HG02973 (cell line): Measurements from ENCODE around the gene TARDBP.
"Not testable (repeated sequence)": the region's sequence is repeated elsewhere in the genome, so short reads cannot be mapped to it uniquely, and the experiment has no call there.

Experiments used
- ATAC-seq: cut with Tn5 transposase; IDR thresholded peaks from one replicate; pipeline ENCODE4 v1.9.1; 2021; ENCODE audit warnings: moderate library complexity; ENCODE audit not compliant: unreplicated experiment

The TARDBP gene

DNA sequence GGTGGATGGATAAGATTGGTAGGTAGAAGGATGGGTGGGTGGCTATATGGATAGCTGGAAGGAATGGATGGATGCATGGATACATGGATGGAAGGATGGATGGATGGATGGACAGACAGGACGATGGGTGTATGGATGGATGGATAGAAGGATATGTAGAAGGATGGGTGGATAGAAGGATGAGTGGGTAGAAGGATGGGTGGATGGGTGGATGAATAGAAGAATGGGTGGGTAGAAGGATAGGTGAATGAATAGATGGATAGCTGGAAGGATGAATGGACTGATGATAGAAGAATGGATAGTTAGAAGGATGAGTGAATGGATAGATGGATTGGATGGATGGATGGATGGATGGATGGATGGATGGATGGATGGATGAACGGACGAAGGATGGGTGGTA, 29.6 kb downstream of the TARDBP start:
- no peak for ATAC-seq

DNA sequence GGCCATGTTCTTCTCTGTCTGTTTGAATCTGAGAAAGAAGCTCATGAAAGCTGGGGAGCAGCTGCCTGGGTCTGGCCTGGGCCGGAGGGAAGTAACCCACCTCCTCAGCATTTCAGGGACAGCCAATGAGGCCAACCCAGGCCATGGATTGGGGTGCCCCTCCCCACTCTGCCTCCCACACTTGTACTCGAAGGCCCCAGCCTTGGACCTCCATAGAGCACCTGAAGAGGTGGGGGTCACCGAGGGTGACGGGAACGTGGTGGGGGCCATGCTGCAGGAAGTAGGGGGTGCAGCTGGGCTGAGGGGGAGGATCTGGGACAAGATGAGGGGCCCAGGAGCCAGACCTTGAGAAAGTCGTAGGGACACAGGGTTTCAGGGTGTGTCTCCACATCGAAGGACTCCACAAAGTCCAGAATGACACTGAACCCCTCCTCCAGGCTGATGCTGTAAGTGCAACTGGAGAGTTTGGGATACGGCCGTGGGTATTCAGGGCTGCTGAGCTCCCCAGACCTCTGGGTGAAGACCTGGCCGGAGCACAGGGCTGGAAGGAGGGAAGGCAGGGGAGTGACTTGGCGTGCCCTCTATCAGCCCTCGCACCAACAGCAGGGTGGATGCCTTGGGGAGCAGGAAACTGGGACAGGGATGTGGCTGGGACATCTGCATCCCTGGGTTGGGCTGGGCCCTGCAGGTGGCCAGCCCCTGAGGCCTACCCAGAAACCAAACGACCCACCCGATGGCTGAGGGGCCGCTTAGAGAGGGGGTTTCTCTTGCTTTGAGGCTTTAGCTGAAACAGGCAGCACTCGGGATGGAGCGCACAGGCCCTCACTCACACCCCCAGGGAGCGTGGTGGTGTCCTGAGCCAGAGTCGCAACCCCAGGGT, 30.8 kb downstream of the TARDBP start:
- no peak for ATAC-seq

GRCh38 chr1:11044086-11044848, 31.8 kb downstream of the TARDBP start:
- ATAC-seq = no peak

DNA sequence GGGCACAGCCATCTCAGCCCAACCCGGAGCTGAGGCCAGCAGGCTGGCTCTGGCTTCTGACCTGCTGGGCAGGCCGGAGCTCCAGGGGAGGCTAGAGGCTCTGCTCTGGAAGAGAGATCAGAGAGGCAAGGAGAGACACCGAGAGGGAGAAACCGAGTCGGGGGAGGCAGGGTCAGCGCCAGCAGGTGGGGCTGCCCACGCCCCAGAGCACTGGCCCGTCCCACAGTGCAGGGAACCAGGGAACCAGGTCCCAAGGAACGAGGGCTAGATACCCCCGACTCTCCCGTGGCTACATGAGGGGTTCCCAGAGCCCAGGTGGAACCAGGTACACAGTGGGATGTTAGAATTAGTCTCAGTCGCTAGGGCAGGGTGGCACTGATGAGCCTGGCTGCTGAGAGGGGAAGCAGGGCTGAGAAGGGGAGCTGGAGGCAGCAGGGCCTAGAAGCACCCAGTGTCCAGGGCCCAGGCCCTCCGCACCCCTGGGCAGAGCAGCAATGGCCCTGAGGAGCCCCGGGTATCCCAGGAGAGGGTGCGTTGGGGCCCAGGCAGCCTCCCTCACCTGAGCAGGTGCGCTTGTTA, 32.5 kb downstream of the TARDBP start:
- no peak for ATAC-seq

- ATAC-seq = no peak
Observed at GRCh38 chr1:11045428-11046269, 33.2 kb downstream of the TARDBP start.

GRCh38 chr1:11046270-11046566, 33.8 kb downstream of the TARDBP start:
- ATAC-seq = no peak

DNA sequence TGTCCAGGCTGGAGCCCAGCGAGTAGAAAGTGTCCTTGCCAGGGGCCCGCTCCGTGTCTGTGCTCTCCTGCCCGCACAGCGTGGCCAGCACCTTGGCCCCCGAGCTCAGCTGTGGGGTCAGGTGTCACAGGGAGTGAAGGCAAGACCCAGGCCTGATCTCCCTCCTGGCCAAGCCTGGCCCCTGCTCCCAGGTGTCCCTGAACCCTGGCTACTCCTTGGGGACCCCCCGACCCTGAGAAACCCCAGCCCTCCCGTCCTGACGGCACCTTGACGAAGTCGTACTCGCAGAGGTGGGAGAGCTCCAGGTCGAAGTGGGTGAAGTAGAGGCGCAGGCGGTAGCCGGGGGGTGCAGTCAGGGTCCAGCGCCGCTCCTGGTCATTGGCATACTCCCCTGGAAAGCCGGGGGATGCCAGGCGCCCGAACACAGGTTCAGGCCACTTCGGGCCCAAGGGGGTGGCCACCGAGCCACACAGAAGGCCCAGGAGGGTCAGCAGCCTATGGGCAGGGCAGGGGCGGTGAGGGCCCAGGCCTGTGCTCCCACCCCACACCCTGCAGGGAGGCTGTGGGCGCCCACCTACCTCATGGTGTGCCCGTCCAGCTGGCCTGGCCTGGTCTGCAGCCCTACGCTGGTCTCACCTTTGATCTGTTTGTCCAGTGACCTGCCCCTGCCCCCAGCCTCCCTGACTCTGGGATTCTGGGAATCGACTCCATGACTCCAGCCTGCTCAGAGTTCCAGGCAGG, 34.3 kb downstream of the TARDBP start, which contains the start of gene MASP2:
MASP2 (minus strand) TSS at position 615 of the 741 bp plus-strand sequence; CDS start at position 583, 32 bp downstream.
- ATAC-seq = no peak

DNA sequence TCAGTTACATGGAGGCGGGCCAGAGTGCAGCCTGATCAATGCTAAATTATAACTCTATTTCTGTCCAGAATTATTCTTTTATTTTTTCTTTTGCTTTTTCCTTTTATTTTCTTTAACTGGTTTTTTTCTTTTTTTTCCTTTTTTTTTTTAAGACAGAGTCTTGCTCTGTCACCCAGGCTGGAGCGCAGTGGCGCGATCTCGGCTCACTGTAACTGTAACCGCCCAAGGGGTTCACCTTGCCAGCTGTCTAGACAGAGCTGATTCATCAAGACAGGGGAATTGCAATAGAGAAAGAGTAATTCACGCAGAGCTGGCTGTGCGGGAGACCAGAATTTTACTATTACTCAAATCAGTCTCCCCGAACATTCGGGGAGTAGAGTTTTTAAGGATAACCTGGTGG, 38.7 kb downstream of the TARDBP start:
- ATAC-seq = not testable (repeated sequence)

DNA sequence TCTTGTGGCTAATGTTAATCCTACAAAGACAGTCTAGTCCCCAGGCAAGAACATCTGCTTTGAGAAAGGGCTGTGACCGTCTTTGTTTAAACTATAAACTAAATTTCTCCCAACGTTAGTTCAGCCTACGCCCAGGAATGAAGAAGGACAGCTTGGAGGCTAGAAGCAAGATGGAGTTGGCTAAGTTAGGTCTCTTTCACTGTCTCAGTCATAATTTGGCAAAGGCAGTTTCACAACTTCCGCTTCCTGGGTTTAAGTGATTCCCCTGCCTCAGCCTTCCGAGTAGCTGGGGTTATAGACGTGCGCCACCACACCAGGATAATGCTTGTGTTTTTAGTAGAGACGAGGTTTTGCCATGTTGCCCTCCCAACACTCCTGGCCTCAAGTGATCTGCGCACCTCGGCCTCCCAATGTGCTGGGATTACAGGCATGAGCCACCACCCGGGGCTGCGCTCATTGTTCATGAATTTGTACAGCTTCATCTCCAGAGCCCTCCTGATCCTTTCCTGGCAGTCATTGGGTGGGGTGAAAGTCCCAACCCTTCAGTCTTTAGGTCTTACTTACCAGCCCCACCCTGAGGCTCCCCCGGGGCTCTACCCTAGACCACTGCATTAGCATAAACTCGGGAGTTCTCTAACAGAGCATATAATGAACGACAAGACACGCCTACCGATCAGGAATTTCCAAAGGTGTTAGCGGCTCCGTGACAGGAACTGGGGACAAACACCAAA, 39.5 kb downstream of the TARDBP start:
- no peak for ATAC-seq

- no peak for ATAC-seq
Observed at GRCh38 chr1:11052839-11053757, 40.6 kb downstream of the TARDBP start.

DNA sequence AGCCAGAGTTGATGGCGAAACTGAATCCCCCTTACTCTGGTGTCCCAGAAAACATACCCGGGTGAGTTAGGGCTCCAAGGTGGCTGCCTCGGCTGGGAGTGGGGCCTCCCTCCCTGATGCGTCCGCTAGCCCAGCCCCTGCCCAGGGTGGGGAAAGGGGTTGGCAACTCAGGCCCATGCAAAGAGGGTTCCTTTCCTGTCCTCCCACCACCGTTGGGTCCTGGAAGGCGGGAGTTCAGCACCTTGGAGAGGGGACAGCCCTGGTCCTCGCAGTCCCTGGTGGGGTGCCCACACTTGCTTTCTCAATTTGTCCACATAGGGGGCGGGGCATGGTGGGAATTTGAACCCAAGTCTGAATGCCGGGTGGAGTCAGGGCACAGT, 41.3 kb downstream of the TARDBP start:
- ATAC-seq = no peak

DNA sequence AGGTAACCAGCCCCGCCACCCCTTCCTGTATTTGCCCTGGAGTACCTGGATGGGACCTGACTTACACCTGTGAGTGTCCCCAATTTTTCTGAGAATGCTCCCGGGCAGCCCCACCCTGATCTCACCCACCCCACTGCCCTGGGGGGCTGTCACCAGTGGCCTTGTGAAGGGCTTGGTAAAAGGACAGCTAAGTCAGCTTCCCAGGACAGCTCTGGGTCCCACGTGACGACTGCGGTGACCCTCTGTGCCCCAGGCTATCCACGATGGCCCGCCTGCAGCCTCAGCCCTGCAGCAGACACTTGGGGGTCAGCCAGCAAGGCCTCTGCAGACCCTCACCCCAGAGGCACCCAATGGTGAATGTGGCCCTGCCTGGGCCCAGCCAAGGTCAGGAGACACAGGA, 41.7 kb downstream of the TARDBP start:
- no peak for ATAC-seq

DNA sequence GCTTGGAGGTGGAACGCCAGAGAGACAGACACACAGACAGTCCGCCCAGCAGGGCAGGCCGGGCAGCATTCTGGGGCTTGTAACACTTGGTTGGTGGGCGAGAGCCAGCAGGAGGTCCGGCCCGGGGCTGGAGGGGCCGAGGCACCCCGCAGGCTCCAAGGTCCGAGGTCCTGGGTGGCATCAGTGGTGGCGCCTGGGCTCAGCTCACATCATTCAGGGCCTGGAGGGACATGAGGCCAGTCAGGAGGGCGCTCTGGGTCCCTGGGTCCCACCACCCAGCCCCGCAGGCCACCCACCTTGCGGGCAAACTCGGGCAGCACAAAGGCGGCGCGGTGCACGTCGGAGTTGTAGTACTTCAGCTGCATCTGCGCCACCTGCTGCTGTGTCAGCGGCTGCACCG, 42.2 kb downstream of the TARDBP start:
- no peak for ATAC-seq

DNA sequence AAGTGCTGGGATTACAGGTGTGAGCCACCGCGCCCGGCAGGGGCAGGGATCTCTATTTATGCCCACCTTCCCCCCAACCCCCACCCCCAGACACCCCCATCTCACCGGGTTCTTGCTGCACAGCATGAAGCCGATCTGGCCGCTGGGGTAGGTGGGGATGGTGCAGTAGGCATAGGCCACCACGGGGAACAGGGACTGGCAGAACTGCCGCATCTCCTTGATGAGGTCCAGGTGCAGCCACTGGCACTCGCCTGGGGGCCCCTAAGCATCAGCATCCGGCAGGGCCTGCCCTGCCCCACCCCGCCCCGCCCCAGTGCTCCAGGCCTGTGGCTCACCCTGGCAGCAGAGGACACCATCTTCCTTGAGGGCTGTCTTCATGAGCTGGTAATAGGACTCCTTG, 43.2 kb downstream of the TARDBP start:
- no peak for ATAC-seq

DNA sequence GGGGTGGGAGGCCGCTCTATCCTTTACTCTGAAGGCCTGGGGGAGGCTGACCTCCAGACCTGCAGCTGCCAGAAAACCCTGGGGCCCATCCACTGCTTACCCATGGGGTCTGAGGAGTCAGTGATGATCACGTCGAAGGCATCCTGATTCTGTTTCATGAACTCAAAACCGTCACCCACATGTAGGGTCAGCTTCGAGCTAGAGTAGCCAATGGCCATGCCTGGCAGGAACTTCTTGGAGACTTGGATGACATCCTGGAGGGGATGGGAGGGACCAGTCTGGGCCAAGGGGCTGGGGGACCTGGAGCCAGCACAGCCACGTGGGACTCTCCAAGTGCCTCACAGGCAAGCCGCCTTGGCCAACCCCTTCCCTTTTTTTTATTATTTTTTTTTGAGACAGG, 44.0 kb downstream of the TARDBP start:
- no peak for ATAC-seq

- no peak for ATAC-seq
Observed at GRCh38 chr1:11057477-11057876, 45.0 kb downstream of the TARDBP start.

GRCh38 chr1:11058026-11058425, 45.6 kb downstream of the TARDBP start:
- no peak for ATAC-seq

DNA sequence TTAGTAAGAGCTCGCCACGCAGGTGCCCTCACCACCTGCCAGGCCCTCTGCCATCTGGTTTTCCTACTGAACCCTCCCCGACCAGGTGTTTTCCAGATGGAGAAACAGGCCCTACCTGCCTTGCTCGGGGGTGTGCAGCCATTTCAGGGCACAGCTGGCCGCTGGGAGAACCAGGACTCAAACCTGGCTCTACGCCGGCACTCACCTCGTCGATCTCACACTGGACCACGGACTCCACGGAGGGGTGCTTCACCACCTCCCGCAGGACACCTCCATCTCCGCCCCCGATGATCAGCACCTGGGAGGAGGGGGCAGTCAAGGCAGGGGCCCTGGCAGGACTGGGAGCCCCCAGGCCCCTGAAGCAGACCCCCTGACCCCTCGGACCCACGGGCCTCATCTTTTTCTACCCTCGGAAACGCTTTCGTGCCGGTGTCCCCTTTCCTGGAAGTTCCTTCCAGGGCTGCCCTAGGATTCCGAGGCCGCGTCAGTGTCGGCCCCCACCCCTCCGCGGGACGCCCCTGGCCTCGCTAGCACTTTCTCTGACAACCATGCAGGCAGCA, 46.2 kb downstream of the TARDBP start:
- ATAC-seq = no peak
